ENCODE data around the gene HNRNPLL. TPM values are rescaled to one million over a fixed set of nuclear protein-coding genes. Genes with fewer than 3 reads are reported as not detected.

The HNRNPLL gene
- polyA plus RNA-seq, 1 of the 3 experiments (the other 2 are of a cell fraction): 24.4 TPM

GRCh38 chr2:38571193-38571592 is 31.5 kb downstream of the HNRNPLL start:
- TF ChIP-seq CTCF (IDR thresholded peaks at IDR 0.05) (no peak), TEAD4 (IDR thresholded peaks at IDR 0.05; ENCODE audit: borderline replicate concordance, insufficient read depth) (no peak), RCOR1 (IDR thresholded peaks at IDR 0.05; ENCODE audit: low read length) (no peak), MEF2A (IDR thresholded peaks at IDR 0.05; ENCODE audit: borderline replicate concordance, low read depth) (no peak), YY1 (IDR thresholded peaks at IDR 0.05; ENCODE audit: low read depth) (no peak), USF2 (IDR thresholded peaks at IDR 0.05; ENCODE audit: borderline replicate concordance, low read depth, low read length) (no peak), USF1 (IDR thresholded peaks at IDR 0.05; ENCODE audit: borderline replicate concordance, low read depth) (no peak), TAF1 (IDR thresholded peaks at IDR 0.05; ENCODE audit: borderline replicate concordance, low read depth, low read length) (no peak), ELF1 (IDR thresholded peaks at IDR 0.05) (no peak), FOXM1 (IDR thresholded peaks at IDR 0.05; ENCODE audit: low read depth) (no peak), POLR2AphosphoS5 (IDR thresholded peaks at IDR 0.05; ENCODE audit: low read depth, low read length) (no peak), TCF12 (IDR thresholded peaks at IDR 0.05) (no peak), FOSL2 (IDR thresholded peaks at IDR 0.05; ENCODE audit: borderline replicate concordance, low read depth) (no peak), SIN3A (IDR thresholded peaks at IDR 0.05; ENCODE audit: borderline replicate concordance, low read depth, low read length) (no peak), GABPA (IDR thresholded peaks at IDR 0.05; ENCODE audit: low read depth) (no peak), IRF3 (IDR thresholded peaks at IDR 0.05; ENCODE audit: low read depth, low read length) (no peak), ZBTB33 (IDR thresholded peaks at IDR 0.05; ENCODE audit: borderline replicate concordance, low read depth) (no peak), SMC3 (IDR thresholded peaks at IDR 0.05; ENCODE audit: low read depth, low read length) (no peak)
- POLR2A ChIA-PET: no interaction called here
- Histone ChIP-seq H3K27me3 (ENCODE audit: insufficient read depth) (no peaks in the 10 kb centered on the region), H3K4me1 (ENCODE audit: control insufficient read depth in 1 of 2, insufficient read depth in 2 of 2, low read depth in 1 of 2, low read length in 1 of 2) (peaks cover 2 to 7% of the 10 kb centered on the region in 2 experiments; a peak in 3 of 4 replicates), H3K4me2 (no peak overlapping the region), H3K4me3 (ENCODE audit: low read depth in 2 of 2, low read length in 1 of 2) (no peak overlapping the region), H3K9me2 (no peaks in the 10 kb centered on the region), H3K9ac (no peak overlapping the region), H3K36me3 (replicated peaks in 1 of 2; ENCODE audit: control insufficient read depth in 1 of 2, insufficient read depth in 2 of 2, low read length in 1 of 2) (peaks cover 75 to 94% of the 10 kb centered on the region in 2 experiments), H3K9me3 (no peaks in the 10 kb centered on the region), H3K79me2 (ENCODE audit: insufficient read depth) (peaks cover 12% of the 10 kb centered on the region; the same call in 1 of the 2 replicates), H4K20me1 (ENCODE audit: insufficient read depth) (no peaks in the 10 kb centered on the region), H2AFZ (ENCODE audit: low read depth) (no peak overlapping the region), H3K27ac (ENCODE audit: low read depth in 2 of 2, low read length in 1 of 2) (no peak overlapping the region), H3F3A (replicated peaks; ENCODE audit: insufficient read depth) (peaks cover 17% of the 10 kb centered on the region)
- no peak for DNase-seq
- CTCF ChIA-PET: interaction anchor here (0.8 to 23.2 kb wide), 4 partner anchors 12 to 256 kb away, joined by 3 to 308 read pairs (median 20); partner anchors contain the start of gene HNRNPLL
- WGBS (ENCODE audit: low lambda C conversion rate): 95% methylated on average over 4 of the region's 4 CpGs

Data from SK-N-SH (cell line).